GM19023 (cell line): ENCODE results near the gene MCRIP1.

Source experiments
- ATAC-seq: cut with Tn5 transposase; IDR thresholded peaks from one replicate; pipeline ENCODE4 v1.9.1; 2021; ENCODE audit warnings: mild to moderate bottlenecking, moderate library complexity; ENCODE audit not compliant: unreplicated experiment

The MCRIP1 gene

GRCh38 chr17:81863123-81863675 is 30.1 kb upstream of the MCRIP1 start:
- no peak for ATAC-seq

GRCh38 chr17:81860756-81861568 is 27.9 kb upstream of the MCRIP1 start:
- ATAC-seq, result peak; percentile 74

GRCh38 chr17:81859906-81860755 is 27.0 kb upstream of the MCRIP1 start, which contains the start of gene P4HB:
Gene P4HB, minus strand, starts transcription at chr17:81860535. Its CDS starts 64 bp downstream, at chr17:81860471.
- peak; percentile 3 for ATAC-seq

DNA sequence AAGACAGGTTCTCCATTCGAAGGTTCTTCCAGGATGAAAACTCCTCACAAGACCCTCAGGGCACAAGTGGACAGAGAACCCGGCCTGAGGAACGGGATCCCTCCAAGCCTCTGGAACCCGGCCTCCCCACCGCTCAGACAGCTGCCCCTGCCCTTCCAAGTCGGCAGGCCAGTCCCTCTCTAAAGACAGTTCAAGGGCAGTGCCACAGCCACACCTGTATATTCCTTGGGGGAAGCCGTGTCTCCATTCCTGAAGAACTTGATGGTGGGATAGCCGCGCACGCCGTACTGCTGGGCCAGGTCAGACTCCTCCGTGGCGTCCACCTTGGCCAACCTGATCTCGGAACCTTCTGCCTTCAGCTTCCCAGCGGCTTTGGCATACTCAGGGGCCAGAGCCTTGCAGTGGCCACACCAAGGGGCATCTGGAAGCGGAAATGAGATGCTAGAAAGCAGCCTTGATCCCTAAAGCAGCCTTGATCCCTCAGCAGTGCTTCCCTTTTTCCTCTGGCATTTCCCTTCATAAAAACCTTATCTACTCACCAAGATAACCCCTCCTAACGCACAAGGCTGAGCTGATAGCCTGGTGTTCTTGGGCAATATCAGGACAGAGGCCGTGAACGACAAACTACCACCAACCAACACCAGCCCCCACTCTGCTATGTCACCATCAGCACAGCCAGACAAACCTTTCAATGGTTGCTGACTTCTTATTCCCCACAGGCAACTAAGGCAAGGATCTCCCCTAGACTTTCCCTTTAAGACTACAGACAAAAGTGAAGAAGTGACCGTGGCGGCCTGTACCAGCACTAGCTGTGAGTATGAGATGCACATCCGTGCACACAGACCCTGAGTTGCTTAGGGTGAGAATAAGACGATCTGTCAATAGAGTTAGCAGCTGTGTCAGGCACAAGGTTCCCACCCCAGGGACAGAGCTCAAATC is 26.1 kb upstream of the MCRIP1 start:
- no peak for ATAC-seq

DNA sequence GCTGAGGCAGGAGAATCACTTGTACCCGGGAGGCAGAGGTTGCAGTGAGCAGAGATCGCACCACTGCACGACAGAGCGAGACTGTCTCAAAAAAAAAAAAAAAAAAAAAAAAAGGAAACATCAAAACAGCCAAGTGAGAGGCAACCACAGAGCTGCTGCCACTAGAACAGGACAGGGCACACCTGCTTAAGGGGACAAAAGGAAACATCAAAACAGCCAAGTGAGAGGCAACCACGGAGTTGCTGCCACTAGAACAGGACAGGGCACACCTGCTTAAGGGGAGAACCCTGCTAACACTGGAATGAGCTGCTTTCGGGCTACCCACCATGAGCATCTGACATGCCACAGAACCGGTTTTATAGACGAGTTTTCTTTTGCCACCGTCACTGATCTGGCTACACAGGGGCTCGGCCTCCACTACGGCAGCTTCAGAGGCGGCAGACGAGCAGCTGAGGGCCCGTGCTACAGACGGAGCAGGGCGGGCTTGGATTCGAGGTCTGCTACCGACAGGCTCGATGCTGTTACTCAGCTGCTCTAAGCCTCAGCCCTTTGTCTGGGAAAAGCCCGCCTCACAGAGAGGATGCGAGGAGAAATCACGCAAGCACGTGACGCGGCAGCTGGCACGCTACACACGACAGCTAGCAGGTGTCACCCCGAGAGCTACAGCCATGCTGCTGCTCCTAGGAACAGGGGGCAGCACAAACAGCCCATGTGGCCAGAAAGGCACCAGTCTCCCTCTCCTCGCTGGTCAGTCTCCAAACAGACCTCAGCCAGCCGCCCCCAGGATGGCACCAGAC is 25.3 kb upstream of the MCRIP1 start:
- ATAC-seq, result no peak

DNA sequence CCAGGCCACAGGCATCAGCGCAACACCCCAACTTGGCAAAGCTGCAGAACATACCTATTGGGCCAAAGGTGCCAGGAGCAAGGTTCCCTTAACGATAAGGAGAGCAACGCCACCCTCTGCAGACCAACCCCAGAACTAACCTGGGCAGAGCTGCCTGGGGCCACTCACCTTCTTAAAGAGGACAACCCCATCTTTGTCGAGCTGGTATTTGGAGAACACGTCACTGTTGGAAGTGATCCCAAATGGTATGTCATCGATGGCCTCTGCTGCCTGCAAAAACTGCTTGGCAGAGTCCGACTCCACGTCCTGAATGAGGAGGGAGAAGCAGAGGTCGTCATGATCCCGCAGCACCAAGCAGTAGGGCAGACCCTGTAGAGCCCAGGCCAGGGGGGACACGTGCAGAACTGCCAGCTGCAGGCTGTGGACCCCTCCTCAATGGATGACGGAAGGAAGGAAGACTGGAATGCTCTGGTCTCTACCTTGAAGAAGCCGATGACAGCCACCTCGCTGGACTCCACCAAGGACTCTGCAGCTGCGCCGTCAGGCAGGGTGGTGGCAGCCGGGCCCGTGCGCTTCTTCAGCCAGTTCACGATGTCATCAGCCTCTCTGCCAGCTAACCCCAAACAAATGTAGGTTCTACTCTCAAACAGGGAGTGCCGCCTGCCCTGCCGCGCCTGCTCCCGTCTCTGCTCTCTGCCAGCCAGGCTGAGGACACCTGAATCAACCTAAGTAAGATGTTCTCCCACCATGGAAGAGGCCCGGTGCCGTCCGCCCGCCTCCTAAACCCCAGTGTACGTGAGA is 22.1 kb upstream of the MCRIP1 start:
- ATAC-seq, result no peak

DNA sequence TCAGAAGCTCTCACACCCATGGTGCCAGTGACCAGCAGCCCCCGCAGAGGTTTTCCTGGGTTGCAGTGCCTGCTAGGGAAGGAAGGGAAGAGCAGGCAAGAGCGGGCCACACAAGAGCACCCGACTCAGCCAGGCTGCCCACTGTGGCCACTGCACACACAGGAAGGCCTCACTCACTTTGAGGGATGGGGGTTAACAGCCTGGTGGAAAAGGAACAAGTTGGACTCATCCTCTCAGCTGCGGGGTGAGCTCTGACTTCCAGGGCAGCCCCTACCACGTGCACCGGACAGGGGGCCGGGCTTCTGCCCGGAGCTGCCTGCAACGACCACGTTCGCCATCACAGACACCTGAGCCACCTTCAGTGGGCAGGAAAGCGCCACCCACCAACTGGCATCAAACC is 19.1 kb upstream of the MCRIP1 start:
- no peak for ATAC-seq

DNA sequence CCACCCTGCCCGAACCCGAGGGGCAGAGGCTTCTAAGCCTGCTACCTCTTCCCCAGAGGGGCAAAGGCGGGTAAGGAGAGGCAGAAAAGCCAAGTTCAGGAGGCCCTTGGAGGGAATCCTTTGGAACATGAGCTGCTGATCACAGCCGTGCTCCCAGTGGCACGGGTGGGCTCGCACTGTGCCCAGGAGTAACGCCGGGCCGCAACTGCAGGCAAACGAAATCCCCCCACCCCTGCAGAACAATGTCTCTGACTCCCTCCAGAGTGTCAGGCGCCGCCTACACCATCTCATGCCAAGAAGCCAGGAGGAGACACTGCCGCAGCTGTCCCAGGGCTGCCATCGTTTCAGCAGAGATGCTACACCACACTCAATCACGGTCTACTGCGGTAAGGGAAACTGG is 18.3 kb upstream of the MCRIP1 start:
- ATAC-seq, result no peak

GRCh38 chr17:81849457-81849856 is 16.4 kb upstream of the MCRIP1 start:
- ATAC-seq, result no peak

GRCh38 chr17:81846743-81847689 is 13.9 kb upstream of the MCRIP1 start:
- ATAC-seq, result no peak

- ATAC-seq, result no peak
Observed at GRCh38 chr17:81845881-81846742, 13.0 kb upstream of the MCRIP1 start.

DNA sequence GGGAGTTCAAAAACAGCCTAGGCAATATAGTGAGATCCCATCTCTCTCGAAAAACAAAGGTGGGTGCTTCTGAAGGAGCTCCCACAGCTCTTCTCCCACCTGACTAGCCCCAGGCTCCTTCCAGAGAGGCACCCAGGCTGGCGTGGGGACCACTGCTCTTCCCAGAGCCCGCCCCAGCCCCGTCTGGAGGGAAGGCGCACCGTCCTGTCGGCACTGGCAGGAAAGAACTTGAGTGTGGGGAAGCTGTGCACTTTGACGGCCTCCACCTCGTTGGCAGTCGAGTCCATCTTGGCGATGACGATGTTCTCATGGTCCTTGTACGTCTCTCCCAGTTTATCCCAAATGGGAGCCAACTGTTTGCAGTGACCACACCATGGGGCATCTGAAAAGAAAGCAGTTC is 12.3 kb upstream of the MCRIP1 start:
- no peak for ATAC-seq

- ATAC-seq, result no peak
Observed at GRCh38 chr17:81844887-81845286, 11.8 kb upstream of the MCRIP1 start.

- no peak for ATAC-seq
Observed at GRCh38 chr17:81844327-81844851, 11.3 kb upstream of the MCRIP1 start.

GRCh38 chr17:81843713-81844326 is 10.7 kb upstream of the MCRIP1 start:
- no peak for ATAC-seq
